DLD1 (cell line): ENCODE measurements around the gene LASP1NB.
"Not testable (repeated sequence)": the region's sequence is repeated elsewhere in the genome, so short reads cannot be mapped to it uniquely, and the experiment has no call there.

ENCODE experiments used
- in situ Hi-C: cut with HindIII; loops from 2 replicates; pipeline ENCODE4 v1.10.0; 2017; ENCODE audit warnings: low sequenced_read_pairs

The LASP1NB gene

DNA sequence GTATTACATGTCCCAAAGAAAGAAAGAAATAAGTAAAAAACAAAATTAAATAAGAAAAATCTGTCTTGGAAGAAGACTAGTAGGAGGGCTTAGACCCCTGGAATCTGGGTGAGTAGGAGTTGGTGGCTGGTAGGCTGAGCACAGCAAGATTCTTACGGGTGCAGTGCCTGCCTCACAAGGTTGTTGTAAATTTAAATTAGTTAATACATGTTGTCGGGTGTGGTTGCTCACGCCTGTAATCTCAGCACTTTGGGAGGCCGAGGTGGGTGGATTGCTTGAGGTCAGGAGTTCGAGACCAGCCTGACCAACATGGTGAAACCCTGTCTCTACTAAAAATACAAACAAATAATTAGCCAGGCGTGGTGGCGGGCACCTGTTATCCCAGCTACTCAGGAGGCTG, 28.4 kb downstream of the LASP1NB start:
- in situ Hi-C loops, result not testable (repeated sequence)

DNA sequence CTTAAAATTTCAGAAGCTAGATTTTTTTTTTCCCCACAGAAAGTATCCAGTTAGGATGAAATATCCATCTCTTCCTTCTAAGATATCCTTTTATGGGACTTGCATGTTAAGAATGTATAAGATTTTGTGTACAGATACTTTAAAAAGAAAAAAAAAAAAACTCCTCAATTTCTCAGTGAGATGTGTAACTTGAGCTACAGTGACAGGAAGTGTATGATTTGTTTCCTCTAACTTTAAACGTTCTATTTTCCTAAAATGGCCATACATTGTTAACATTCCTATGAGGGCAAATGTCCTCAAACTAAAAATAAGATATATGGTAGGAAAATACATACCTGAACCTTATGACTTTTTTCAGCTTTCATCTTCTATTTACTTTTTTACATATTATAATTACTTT, 32.9 kb downstream of the LASP1NB start:
- in situ Hi-C loops, result no loop called here

DNA sequence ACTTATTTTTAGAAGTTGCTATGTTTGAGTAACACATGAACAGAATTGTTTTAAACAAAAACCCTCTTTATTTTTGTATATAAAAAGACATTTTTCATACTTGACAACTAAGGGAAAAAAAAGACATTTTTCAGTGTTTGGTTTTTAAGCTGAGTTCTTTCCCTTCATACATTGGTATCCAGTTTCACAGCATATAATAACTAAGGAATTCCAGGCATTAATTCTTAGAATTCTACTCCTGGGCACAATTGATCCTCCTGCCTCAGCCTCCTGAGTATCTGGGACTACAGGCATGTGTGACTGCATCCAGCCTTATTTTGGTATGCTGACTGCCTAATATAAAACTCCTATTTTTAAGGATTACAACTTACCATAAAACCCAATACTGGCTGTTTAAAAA, 33.3 kb downstream of the LASP1NB start:
- in situ Hi-C loops, result no loop called here

DNA sequence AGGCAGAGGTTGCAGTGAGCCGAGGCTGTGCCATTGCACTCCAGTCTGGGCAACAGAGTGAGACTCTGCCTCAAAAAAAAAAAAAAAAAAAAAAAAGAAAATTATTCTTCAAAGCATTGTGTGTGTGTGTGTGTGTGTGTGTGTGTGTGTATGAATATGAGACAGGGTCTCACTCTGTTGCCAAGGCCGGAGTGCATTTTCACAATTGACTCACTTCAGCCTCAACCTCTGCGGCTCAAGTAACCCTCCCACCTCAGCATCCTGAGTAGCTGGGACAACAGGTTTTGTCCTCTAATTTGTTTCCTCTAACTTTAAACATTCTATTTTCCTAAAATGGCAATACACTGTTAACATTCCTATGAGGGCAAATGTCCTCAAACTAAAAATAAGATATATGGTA, 34.1 kb downstream of the LASP1NB start:
- in situ Hi-C loops, result no loop called here

DNA sequence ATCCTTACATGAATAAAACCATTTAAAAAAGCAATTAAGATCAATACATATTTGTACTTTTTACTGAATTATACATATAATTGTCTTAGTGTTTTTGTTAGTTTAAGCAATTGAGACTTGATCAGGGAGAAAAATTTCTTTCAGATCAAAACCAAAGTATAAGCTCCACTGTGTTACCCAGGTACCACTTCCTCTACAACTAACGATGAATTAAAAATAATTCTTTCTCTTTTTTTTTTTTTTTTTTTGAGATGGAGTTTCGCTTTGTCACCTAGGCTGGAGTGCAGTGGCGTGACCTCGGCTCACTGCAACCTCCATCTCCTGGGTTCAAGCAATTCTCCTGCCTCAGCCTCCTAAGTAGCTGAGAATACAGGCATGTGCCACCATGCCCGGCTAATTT, 35.0 kb downstream of the LASP1NB start:
- in situ Hi-C loops, result no loop called here

DNA sequence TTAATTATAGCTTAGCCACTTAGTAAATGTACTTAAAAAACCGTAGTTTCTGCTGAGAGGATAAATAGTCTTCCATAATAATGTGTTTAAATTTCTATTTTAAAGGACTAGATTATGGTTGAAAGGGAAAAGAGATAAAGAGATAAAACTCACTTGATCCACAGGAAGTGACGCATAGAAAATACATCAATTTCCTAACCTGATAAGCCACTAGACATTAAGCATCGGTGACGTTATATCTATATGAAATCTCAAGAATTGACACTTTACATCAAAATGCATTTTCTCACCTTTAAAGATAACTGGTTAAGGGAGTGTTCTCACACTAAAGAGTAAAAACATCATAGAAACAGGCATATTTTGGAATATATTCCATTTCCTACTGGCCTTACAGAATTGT, 36.0 kb downstream of the LASP1NB start:
- in situ Hi-C loops, result no loop called here

DNA sequence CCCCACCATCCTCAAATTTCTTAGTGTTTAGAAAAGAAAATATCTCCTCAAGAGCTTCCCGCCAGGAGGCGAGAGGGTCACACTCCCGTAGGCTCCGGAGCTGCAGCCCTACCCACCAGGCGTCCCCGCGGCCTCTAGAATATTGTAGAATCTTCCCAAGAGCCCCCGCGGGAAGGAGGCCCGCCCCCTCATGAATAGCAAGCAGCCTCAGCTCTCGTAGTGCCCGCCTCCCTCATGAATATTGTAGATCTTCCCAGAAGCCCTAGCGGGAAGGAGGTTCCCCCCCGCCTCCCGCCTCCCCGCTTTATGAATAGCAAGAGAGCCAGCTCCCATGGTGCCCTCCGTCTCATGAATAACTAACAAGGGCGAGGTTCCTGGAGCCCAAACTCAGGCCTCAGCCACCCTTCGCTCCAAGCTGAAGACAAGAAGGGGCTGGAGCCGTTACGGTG, 41.9 kb downstream of the LASP1NB start, which contains the start of gene FBXO47:
TSS of gene FBXO47 (minus strand) at position 114 of the 449 bp plus-strand sequence. CDS start 4,378 bp downstream, outside the sequence.
- in situ Hi-C loops, result no loop called here

DNA sequence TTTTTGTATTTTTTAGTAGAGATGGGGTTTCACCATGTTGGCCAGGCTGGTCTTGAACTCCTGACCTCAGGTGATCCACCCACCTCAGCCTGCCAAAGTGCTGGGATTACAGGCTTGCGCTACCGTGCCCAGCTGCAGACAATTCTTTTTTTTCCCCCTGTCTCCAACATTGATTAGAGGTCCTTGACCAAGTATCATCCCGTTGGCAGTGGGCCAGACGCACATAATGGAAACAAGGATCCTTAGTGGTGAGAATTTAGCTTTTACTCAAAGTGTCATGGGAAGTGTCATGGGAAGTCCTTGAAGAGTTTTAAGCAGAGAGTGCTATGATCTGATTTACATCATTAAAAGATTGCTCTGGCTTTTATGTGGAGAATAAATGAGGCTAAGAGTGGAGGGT, 43.9 kb downstream of the LASP1NB start:
- in situ Hi-C loops, result no loop called here

DNA sequence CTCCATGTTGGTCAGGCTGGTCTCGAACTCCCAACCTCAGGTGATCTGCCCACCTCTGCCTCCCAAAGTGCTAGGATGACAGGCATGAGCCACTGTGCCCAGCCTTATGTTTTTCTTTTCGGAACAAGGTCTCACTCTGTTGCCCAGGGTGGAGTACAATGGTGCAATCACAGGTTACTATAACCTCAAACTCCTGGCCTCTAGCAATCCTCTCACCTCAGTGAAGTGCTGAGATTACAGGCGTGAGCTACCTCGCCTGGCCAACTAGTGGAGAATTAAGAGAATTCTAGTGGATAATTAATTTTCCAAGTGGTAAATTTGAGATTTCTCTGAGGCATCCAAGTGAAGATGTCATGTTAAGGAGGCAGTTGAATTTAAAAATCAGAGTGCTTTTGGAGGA, 44.7 kb downstream of the LASP1NB start:
- in situ Hi-C loops, result no loop called here

DNA sequence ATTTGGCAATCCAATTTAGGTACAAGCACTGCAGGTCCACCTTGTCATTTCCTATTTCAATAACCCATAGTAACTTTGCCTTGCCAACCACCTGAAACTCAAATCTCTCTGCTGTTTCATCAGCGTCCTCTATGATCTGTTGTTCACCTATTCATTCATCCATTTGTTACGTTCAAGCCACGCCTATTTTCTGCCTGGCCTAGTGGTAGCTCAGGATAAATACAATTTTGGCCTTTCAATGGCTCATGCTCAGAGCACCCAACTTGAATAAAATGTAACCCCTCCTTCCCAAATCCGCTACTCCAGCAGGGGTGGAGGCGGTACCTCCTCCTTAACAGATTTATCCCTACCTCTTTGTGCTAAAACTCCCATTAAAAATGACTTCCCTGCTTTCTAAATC, 45.4 kb downstream of the LASP1NB start:
- in situ Hi-C loops, result no loop called here

DNA sequence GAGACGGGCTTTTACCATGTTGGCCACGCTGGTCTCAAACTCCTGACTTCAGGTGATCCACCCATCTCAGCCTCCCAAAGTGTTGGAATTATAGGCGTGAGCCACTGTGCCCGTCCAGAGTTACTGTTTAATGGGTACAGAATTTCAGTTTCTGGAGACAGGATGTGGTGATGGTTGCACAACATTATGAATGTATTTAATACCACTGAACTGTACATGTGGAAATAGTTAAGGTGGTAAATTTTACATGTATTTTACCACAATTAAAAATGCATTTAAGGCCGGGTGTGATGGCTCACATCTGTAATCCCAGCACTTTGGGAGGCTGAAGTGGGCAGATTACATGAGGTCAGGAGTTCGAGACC, 50.8 kb downstream of the LASP1NB start:
- in situ Hi-C loops, result not testable (repeated sequence)

DNA sequence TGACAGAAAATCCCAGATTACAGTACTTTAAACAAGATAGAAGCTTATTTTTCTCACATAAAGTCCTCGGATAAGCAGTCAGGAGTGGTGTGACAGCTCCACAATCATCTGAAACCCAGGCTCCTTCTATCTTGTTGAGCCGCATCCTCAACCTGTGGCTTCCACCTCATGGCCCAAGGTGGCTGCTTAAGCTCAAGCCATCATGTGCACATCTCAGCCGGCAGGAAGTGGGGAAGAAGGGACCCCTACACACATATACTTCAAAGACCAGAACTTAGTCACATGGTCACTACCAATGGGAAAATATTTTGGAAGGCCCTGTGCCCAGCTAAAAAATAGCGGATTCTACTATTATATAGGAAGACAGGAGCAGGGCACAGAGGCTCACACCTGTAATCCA, 52.8 kb downstream of the LASP1NB start:
- in situ Hi-C loops, result no loop called here
